CD4-positive, alpha-beta T cell treated with Interferon alpha-2 for 1 hour (primary cell): ENCODE measurements around the gene SGCG.
"Not testable (repeated sequence)": the region's sequence is repeated elsewhere in the genome, so short reads cannot be mapped to it uniquely, and the experiment has no call there.

Source experiments
- DNase-seq, 2 donors: peaks; one replicate each; pipeline ENCODE4 v3.0.0-alpha.2; 2020 to 2022

The SGCG gene, protein sequence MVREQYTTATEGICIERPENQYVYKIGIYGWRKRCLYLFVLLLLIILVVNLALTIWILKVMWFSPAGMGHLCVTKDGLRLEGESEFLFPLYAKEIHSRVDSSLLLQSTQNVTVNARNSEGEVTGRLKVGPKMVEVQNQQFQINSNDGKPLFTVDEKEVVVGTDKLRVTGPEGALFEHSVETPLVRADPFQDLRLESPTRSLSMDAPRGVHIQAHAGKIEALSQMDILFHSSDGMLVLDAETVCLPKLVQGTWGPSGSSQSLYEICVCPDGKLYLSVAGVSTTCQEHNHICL

DNA sequence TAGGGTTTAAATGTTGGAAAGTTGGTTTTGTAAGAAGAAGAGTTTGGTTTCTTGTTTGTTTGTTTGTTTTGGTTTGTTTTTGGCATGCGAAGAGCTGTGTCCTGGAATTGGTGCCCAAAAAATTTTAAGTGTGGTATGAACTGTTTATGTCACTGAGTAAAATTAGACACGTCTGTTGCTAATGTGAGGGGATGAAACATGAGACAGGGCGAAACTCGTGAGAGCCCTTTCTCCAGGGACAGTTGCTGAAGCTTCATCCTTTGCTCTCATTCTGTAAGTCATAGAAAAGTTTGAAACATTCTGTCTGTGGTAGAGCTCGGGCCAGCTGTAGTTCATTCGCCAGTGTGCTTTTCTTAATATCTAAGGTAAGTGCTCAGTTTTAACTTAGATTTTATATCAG lies at the start of gene SGCG:
Gene SGCG (plus strand): TSS at position 269 of the 400 bp plus-strand sequence. CDS start 22,716 bp downstream, outside the sequence.
- no peak for DNase-seq

GRCh38 chr13:23134542-23134941 lies 46.2 kb upstream of the SGCG start:
- no peak for DNase-seq

DNA sequence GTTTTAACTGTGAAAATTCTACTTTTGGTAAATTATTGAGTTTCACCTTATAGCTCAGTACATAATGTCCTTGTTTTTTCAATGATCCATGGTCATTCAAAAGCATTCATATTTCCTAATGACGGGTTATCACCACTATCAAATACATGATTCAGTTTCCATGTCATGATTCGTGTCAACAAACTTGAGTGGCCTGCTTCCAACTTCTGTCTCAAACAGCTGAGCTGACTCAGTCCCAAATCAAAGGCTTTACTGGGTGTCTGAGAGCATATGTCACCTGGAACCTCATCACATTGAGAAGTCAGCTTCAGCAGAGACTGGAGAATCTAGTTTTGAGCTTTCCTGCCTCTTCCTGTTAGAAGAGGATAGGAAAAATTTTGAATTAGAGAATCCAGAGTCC lies 40.3 kb upstream of the SGCG start:
- DNase-seq, result no peak

- DNase-seq, result no peak
These were observed 38.8 kb upstream of the SGCG start for GRCh38 chr13:23141964-23142363.

DNA sequence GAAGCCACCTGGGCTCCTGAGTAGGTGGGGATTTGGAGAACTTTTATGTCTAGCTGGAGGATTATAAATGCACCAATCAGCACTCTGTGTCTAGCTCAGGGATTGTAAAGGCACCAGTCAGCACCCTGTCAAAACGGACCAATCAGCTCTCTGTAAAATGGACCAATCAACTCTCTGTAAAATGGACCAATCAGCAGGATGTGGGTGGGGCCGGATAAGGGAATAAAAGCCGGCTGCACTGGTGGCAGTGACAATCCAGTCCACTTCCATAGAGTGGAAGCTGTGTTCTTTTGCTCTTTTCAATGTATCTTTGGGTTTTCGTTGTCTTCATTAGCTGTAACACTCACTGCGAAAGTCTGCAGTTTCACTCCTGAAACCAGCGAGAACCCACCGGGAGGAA lies 38.2 kb upstream of the SGCG start:
- DNase-seq, result not testable (repeated sequence)

GRCh38 chr13:23144431-23144830 lies 36.3 kb upstream of the SGCG start:
- DNase-seq, result no peak

DNA sequence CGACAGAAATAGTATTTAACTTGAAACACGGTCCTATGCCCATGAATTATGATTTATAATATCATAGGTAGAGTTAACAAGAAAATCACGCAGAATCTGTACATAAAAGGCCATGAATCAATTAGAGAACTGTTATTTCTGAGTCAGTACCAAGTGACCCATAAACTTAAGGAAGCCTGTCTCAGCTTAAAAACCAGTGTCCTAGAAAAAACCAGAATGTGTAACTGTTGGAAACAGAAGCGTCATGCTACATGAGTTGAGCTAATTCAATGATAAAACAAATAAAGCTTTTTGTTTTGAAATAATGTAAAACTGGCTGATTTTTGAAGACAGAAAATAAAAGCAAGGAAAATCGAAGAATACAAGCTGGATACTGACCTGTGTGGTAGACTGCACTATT lies 34.8 kb upstream of the SGCG start:
- DNase-seq, result no peak

GRCh38 chr13:23146811-23147625 lies 33.8 kb upstream of the SGCG start:
- peak in 1 of 2 donors; percentile 1 for DNase-seq

DNA sequence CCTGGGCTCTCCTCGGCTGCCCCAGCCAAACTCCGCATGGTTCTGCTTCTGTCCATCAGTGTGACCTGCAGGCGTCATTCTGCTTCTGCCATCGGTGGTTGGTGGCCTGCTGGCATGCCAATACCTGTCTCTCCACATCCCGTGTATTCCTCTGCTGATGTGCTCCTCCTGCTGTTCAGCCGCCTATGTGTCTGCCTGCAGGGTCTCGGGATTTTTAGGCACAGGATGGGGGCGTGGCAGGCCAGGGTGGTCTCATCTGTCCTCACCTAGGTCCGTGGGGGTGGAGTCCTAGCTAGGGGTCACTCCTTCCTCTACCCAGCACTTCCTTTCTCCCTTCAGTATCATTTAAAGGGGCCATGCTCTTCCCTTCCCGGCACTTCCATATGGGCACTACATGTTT lies 33.0 kb upstream of the SGCG start:
- DNase-seq, result no peak

DNA sequence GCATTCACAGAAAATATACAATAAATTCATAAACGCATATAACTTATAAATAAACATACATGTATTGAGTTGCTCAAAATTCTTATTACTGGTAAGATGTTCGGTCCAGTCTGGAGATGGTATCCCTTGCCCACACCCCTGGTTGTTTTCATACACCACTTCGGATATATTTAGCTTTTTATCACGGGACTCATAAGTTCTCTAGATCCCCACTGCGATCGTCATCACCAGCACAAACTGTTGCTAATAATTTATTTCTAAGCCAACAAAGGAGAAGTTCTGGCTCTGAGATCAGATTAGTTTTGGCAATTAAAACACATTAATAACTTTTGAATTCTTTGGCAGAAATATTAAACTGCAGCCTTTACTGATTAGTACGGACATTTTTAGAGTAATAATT lies 23.0 kb upstream of the SGCG start:
- DNase-seq, result no peak

GRCh38 chr13:23159205-23159759 lies 21.5 kb upstream of the SGCG start:
- no peak for DNase-seq

GRCh38 chr13:23159760-23160637 lies 20.8 kb upstream of the SGCG start:
- no peak for DNase-seq

- no peak for DNase-seq
These were observed 19.9 kb upstream of the SGCG start for GRCh38 chr13:23160638-23161480.

GRCh38 chr13:23161481-23161825 lies 19.3 kb upstream of the SGCG start:
- DNase-seq, result no peak

DNA sequence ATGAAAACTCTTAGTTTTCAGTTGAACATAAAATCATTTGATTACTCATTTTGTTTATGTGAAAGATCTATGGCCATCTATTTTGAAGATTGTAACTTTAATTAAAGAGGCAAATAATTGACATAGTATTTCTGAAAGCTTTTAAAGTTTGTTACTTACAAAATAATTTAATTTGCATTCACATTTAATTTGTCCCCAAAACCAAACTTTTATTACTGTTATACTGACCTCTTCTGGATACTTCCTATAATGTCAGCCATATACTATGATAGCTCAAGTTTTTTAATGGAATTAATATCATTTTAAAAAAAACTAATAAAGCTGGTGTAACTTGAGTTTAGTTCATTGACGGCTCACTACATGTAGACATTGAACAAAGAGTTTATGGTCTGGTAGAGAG lies 4.9 kb upstream of the SGCG start:
- no peak for DNase-seq

- DNase-seq, result no peak
These were observed 1.4 kb downstream of the SGCG start for GRCh38 chr13:23182142-23182541.

DNA sequence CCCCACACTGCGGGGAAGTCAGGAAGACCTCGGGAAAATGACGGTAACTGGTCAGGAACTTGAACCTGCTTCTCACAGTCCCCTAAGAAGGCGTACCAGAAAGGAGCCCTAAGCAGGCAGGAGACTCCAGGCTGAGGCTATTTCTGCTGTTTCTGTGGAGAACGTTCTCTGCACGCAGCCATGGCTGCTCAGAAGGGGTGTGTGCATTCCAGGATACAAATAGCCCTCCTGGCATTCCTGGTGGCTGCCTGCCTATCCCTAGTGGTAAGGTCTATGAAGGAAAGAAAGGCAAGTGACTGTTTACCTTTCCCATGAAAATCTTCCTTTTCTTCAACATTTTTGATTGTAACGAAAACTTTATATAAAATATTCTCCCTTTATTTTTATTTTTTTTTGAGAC lies 2.5 kb downstream of the SGCG start:
- DNase-seq, result no peak

DNA sequence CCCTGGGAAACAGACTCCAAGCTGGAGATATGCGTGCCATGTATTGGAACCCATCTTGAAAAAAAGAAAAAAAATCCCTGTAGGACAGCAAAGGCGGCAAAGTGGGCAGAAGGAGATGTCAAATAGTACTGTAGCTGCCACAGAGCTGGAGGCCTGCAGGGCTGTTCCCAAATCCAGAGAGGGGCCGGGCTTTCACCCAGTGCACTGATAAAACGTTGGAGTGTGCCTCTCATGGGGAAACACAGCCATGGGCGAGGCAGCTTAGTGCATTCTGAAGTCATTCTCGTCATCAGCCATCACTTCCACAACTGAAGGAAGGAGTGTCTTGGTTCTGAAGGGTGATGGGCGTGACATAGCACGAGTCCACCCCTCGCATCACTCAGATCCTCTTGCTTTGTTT lies 4.8 kb downstream of the SGCG start:
- no peak for DNase-seq

- DNase-seq, result no peak
These were observed 21.1 kb downstream of the SGCG start for GRCh38 chr13:23201870-23202269.

GRCh38 chr13:23202383-23202782 lies 21.6 kb downstream of the SGCG start:
- no peak for DNase-seq

- DNase-seq, result no peak
These were observed 22.7 kb downstream of the SGCG start for GRCh38 chr13:23203516-23203915.

GRCh38 chr13:23205807-23206206 lies 25.0 kb downstream of the SGCG start:
- no peak for DNase-seq
